A549 (cell line): ENCODE results near the gene FBXO2.

Source experiments
- CTCF ChIP-seq: fragments of >200 bp; sonication (Bioruptor Twin); formaldehyde crosslinking; IDR thresholded peaks from 3 replicates; pipeline ENCODE4 v1.5.1; 2016
- FOSB ChIP-seq: fragments of 250-450 bp; sonication (Bioruptor Pico); IDR thresholded peaks from 2 replicates; pipeline ENCODE4 v1.5.0; 2020; ENCODE audit warnings: mild to moderate bottlenecking, moderate library complexity
- HDAC2 ChIP-seq: fragments of 200-600 bp; sonication (generic); IDR thresholded peaks from 2 replicates; pipeline ENCODE4 v1.6.1; 2016
- SMC3 ChIP-seq: fragments of >200 bp; sonication (Bioruptor Twin); formaldehyde crosslinking; IDR thresholded peaks from 3 replicates; pipeline ENCODE4 v1.6.1; 2018; ENCODE audit warnings: inconsistent platforms
- USF2 ChIP-seq: fragments of 450-650 bp; IDR thresholded peaks from 2 replicates; pipeline ENCODE4 v1.6.1; 2014; ENCODE audit warnings: antibody characterized with exemption

GRCh38 chr1:11641776-11642305, 12.4 kb downstream of the FBXO2 start:
- TF ChIP-seq SMC3, result no peak
- no peak for TF ChIP-seq CTCF
- no peak for TF ChIP-seq FOSB
- no peak for TF ChIP-seq HDAC2
- TF ChIP-seq USF2, result no peak
